ENCODE measurements around the gene KDM3B.
"Not testable (repeated sequence)": the region's sequence is repeated elsewhere in the genome, so short reads cannot be mapped to it uniquely, and the experiment has no call there.

Gene KDM3B, protein sequence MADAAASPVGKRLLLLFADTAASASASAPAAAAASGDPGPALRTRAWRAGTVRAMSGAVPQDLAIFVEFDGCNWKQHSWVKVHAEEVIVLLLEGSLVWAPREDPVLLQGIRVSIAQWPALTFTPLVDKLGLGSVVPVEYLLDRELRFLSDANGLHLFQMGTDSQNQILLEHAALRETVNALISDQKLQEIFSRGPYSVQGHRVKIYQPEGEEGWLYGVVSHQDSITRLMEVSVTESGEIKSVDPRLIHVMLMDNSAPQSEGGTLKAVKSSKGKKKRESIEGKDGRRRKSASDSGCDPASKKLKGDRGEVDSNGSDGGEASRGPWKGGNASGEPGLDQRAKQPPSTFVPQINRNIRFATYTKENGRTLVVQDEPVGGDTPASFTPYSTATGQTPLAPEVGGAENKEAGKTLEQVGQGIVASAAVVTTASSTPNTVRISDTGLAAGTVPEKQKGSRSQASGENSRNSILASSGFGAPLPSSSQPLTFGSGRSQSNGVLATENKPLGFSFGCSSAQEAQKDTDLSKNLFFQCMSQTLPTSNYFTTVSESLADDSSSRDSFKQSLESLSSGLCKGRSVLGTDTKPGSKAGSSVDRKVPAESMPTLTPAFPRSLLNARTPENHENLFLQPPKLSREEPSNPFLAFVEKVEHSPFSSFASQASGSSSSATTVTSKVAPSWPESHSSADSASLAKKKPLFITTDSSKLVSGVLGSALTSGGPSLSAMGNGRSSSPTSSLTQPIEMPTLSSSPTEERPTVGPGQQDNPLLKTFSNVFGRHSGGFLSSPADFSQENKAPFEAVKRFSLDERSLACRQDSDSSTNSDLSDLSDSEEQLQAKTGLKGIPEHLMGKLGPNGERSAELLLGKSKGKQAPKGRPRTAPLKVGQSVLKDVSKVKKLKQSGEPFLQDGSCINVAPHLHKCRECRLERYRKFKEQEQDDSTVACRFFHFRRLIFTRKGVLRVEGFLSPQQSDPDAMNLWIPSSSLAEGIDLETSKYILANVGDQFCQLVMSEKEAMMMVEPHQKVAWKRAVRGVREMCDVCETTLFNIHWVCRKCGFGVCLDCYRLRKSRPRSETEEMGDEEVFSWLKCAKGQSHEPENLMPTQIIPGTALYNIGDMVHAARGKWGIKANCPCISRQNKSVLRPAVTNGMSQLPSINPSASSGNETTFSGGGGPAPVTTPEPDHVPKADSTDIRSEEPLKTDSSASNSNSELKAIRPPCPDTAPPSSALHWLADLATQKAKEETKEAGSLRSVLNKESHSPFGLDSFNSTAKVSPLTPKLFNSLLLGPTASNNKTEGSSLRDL (N-terminal part only)

GRCh38 chr5:138352071-138352721 lies at the start of gene KDM3B:
Gene KDM3B, plus strand, starts transcription at chr5:138352685. Its CDS starts 111 bp downstream, at chr5:138352796.
- DNase-seq: peak; percentile 90

DNA sequence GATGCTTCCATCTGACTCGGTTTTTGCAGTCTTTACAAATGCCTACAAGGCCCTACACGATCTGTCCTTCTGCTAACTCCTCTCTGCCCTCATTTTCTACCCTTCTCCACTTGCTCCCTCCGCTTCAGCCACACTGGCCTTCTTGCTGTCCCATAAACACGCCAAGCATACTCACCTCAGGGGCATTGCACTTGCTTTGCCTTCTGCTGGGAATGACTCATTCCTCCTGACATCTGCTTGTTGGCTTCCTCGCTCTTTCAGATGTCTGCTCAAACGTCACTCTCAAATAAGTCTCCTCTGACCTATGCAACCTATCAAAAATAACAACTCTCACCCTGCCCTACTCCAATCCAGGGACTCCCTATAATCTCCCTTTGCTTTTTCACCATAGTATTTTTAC lies 49.1 kb upstream of the KDM3B start:
- no peak for DNase-seq

GRCh38 chr5:138305797-138306196 lies 46.7 kb upstream of the KDM3B start:
- peak; percentile 12 for DNase-seq

DNA sequence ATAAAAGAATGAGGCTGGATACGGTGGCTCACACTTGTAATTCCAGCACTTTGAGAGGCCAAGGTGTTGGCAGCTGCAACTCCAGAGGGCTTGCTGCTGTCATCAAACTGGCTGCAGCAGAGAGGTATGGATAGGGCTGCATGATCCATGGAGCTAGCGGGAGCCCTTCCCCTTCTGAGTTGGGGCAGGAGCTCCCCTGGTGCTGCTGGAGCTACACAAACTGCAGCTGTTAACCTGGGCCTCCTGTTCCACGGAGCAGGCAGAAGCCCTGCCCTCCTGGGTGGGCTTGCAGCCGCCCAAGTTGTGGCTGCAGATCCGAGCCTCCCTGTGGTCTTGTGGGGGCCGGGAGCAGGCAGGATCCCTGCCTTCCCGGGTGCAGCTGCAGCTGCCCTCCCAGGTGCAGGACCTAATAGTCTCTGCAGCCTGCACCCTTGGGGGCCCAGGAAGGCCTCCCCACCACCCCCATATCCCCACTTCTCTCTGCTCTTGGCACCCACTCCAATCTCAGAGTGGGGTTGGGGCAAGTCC lies 36.7 kb upstream of the KDM3B start:
- DNase-seq: no peak

DNA sequence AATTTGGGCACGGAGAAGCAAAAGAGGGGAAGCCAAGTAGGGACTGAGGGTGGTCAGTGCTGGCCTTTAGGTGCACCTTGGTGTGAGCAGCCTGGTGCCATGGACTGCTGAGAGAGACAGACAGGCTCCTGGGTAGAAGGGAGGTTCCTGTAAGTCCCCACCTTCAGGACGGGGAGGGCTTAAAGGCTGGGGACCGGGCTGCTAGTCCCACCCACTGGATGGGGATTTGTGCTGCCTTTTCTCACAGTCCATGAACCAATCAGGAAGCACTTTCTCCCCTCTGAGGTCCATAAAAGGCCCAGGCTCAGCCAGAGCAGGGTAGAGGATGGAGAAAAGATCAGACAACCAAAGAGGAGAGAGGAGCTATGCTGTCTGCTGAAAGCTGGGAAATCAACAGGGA lies 36.1 kb upstream of the KDM3B start:
- DNase-seq: no peak

GRCh38 chr5:138318211-138318610 lies 34.3 kb upstream of the KDM3B start:
- DNase-seq: not testable (repeated sequence)

- DNase-seq: no peak
Measured at GRCh38 chr5:138330813-138331448, 21.6 kb upstream of the KDM3B start.

DNA sequence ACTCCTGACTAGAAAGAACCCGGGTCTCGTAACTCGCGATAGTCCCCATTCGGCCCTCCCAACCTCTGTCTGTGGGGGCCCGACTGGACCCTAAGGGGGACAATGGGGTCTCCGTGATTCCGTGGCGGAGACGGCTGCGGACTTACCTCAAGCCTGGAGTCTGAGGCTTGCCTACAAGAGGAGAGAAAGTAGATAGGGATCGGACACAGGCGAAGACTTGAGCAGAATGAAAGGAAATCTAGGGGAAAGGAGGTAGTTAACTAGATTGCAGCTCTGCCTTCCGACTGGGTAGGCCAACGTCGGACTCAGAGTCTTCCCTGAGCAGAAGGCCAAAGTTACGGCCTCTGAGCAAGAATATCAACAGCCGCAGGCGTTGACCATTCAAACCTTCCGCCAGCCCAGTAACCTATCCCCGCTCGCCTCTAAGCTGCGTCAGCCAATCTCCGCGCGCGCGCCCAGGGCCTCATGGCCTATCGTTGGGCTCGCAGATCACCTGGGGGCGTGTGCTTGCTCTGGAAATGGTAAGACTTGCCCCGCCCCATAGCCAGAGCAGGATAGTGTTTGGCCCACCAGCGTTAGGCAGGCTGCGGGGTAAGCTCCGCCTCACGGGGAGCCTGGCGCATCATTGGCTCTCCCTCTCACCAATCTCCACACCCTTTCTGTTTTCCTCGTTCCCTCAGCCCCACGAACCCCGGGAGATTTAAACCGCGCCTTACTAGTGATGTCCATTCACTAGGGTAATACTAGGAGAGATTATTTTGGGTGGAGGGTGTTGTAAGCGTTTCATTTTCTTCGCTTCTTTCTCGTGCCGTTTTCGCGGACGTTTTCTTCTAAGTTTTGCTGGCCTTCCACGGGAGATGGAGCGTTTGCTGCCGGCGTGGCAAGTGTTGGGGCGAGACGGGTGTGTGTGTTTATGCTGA lies 20.8 kb upstream of the KDM3B start, which contains the start of gene CDC25C:
Gene CDC25C (minus strand): TSS at position 356 of the 920 bp plus-strand sequence. CDS start 624 bp downstream, outside the sequence.
- DNase-seq: peak; percentile 98

DNA sequence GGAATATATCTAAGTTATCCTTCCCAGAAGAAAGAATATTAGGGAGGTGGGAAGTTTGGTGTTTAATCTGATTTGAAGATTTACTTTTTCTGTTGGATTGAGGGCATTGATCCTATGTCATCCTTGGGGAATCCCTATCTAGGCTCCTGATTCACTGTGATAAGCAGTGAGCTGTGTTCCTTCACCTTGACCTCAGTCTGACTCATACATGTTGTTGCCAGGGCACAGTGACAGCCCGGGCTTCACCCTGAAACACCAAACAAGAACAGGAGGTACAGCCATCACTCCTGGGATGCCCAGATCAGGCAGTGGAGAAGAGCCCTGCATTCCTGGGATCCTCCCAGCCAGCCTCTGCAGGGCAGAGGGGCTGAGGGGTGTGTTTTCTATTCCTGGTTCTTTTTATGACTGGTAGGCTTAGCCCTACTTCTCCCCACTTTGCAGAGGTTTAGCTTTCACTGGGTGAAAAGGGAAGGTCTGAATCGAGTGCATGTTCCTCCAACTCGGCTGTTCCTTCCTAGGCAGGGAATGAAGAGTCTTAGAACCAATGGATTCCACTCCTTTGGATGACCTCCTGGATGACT lies 17.5 kb upstream of the KDM3B start:
- DNase-seq: no peak

DNA sequence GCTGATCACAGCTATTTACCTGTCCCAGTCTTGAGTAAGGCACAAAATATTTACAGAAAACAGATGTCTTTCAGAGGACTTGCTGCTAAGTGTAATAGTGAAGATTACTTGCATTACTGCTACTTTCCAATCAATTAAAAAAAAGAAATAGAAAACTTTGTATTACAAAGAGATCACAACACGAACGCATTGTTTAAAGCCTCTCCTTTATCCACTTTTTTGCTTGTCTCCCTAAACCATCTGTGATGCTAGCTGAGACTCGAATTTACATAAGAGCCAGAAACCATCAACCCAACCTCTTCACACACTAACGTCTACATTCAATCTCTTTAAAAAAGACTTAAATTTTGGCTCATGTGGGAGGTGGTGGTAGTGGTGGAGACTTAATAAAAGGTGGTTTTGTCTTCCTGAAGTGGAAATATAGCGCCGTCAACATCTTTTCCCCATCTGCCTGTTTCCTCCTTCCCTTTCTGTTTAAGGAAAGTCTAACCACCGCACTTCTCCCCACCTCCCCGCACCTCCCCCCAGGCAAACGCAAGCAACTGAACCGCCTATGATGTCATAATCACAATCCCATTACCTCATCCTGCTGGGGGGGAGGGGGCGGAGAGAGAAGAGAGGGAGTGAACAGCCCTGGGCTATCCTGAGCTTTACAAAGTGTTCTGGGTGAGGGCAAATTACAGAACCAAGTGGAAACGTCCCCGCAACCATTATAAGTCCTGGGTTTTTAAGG lies 15.4 kb upstream of the KDM3B start:
- DNase-seq: no peak

GRCh38 chr5:138337685-138338410 lies 14.6 kb upstream of the KDM3B start, which contains the start of gene FAM53C:
Gene FAM53C, plus strand, starts transcription at chr5:138338266. Its CDS starts 3,070 bp downstream, at chr5:138341336.
- DNase-seq: peak; percentile 93

DNA sequence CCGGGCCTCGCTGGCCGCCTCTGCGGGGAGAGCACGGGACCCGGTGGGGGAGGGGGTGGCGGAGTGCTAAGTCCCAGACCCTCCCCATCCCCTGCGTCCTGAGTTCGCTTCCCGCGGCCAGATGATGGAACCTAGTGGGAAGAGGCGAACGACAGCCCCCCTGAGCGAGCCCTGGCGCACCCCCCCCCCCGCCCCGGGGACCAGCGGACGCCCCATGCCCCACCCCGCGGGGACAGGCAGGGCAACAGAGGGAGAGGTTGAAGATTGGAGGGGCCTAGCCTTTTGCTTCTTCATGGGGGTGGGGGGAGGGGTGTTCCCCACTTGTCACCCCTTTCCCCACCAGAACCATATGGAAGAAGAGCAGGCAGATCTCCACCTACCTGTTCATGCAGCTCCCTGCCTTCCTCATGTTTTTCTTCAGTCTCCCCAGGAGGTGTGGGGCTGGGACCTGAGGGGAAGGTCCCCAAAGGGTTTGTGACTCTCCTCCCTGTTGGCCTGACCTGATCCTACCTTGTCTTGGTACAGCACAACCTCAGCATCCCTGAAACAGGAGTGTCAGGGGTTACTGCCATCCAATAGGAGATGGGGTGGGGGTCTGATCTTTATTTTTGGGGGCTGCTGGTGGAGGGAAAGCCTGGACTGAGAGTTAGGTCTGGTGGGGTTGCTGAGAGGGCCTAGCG lies 13.9 kb upstream of the KDM3B start:
- DNase-seq: no peak

- DNase-seq: no peak
Measured at GRCh38 chr5:138339091-138339456, 13.4 kb upstream of the KDM3B start.

GRCh38 chr5:138339464-138339863 lies 13.0 kb upstream of the KDM3B start:
- no peak for DNase-seq

DNA sequence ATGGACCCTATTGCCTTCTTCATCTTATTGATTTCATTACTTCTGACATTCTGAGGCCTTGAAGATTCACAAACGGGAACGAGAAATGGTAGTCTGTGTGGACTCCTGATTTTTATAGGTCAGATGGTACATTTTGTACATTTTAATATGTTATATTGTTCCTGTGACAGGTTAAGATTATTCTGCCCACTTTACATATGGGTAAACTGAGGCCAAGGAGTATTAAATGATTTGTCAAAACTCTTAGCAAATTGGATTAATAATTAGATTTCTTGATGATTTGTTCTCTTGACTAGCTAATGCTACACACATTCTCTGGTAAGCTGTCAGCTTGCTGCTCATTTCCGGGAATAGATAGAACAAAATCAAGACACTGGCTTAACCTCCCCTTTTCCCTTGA lies 12.5 kb upstream of the KDM3B start:
- DNase-seq: no peak

DNA sequence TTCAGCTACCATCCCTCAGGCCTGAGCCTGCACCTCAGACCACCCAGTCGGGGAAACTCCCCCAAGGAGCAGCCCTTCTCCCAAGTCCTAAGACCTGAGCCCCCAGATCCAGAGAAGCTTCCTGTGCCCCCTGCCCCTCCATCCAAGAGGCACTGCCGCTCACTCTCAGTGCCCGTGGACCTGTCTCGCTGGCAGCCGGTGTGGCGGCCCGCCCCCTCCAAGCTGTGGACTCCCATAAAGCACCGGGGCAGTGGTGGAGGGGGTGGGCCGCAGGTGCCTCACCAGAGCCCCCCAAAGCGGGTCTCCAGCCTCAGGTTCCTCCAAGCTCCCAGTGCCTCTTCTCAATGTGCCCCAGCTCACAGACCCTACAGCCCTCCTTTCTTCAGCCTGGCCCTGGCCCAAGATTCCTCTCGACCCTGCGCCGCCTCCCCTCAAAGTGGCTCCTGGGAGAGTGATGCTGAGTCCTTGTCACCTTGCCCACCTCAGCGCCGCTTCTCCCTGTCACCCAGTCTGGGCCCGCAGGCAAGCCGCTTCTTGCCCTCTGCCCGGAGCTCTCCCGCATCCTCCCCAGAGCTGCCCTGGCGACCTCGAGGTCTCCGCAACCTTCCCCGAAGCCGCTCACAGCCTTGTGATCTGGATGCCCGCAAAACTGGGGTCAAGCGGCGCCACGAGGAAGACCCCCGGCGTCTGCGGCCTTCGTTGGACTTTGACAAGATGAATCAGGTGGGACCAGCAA lies 7.4 kb upstream of the KDM3B start:
- no peak for DNase-seq

- no peak for DNase-seq
Measured at GRCh38 chr5:138346889-138347288, 5.6 kb upstream of the KDM3B start.

Measured in CD4-positive, alpha-beta T cell treated with Interleukin-17A for 4 hours (primary cell).